CD4-positive, alpha-beta T cell (primary cell): Measurements from ENCODE around the gene RFPL3. TPM values are rescaled to one million over a fixed set of nuclear protein-coding genes. Genes with fewer than 3 reads are reported as not detected.

ENCODE experiments used
- ATAC-seq: fragments of 200-7000 bp; cut with Tn5 transposase; one replicate; pipeline ENCODE4 v1.10.0; 2022; ENCODE audit warnings: mild to moderate bottlenecking; ENCODE audit not compliant: poor library complexity
- CTCF ChIA-PET: fragments of 350-600 bp; sonication (Branson Sonifier 250); formaldehyde crosslinking; loops from one replicate; lab custom pipeline; 2021; ENCODE audit warnings: antibody characterized with exemption, inconsistent platforms; lab: Charles Lee
- POLR2A ChIA-PET: fragments of 350-600 bp; sonication (Branson Sonifier 250); formaldehyde crosslinking; loops from one replicate; lab custom pipeline; 2021; ENCODE audit warnings: antibody characterized with exemption, inconsistent platforms; lab: Charles Lee
- DNase-seq, 14 experiments: peaks; one replicate each; pipeline ENCODE4 v3.0.0-alpha.2; 2013 to 2020; ENCODE audit warnings: mixed read lengths in 2 of 14
- H3K27ac ChIP-seq, 2 donors: one replicate each; pipeline versions ENCODE4 v1.5.1 to v1.7.0; 2013; ENCODE audit warnings: low read length in 2 of 2, low read depth in 1 of 2, mild to moderate bottlenecking in 1 of 2
- H3K27me3 ChIP-seq, 2 experiments: 1 replicate in 1 of 2; 2 replicates in 1 of 2; pipeline versions ENCODE4 v1.6.1 to v1.7.0; 2013; ENCODE audit warnings: low read length in 2 of 2, control low read depth in 1 of 2, mild to moderate bottlenecking in 1 of 2, moderate library complexity in 1 of 2; ENCODE audit not compliant: insufficient read depth in 2 of 2, control insufficient read depth in 1 of 2
- H3K36me3 ChIP-seq: one replicate; pipeline ENCODE4 v1.6.1; 2013; ENCODE audit warnings: low read length, control low read depth; ENCODE audit not compliant: insufficient read depth
- H3K4me1 ChIP-seq: one replicate; pipeline ENCODE4 v1.6.1; 2013; ENCODE audit warnings: low read length, control low read depth; ENCODE audit not compliant: insufficient read depth
- H3K4me3 ChIP-seq: one replicate; pipeline ENCODE4 v1.5.1; 2013; ENCODE audit warnings: mild to moderate bottlenecking, low read length, moderate library complexity
- H3K9me3 ChIP-seq, 2 experiments: 1 replicate in 1 of 2; 2 replicates in 1 of 2; pipeline versions ENCODE4 v1.6.1 to v1.7.0; 2013; ENCODE audit warnings: low read length in 2 of 2, mild to moderate bottlenecking in 2 of 2, control low read depth in 1 of 2, moderate library complexity in 1 of 2; ENCODE audit not compliant: control insufficient read depth in 1 of 2, insufficient read depth in 1 of 2
- H3K27ac Mint-ChIP-seq: one replicate; pipeline ENCODE4 v1.8.0; 2020; ENCODE audit warnings: mixed read lengths
- H3K27me3 Mint-ChIP-seq: one replicate; pipeline ENCODE4 v1.8.0; 2021; ENCODE audit warnings: mixed read lengths
- H3K36me3 Mint-ChIP-seq: one replicate; pipeline ENCODE4 v1.8.0; 2021; ENCODE audit warnings: low read depth, mixed read lengths
- H3K4me1 Mint-ChIP-seq: one replicate; pipeline ENCODE4 v1.8.0; 2021; ENCODE audit warnings: low read depth, mixed read lengths
- H3K4me3 Mint-ChIP-seq: one replicate; pipeline ENCODE4 v1.8.0; 2020; ENCODE audit warnings: mild to moderate bottlenecking, mixed read lengths
- H3K9me3 Mint-ChIP-seq: one replicate; pipeline ENCODE4 v1.8.0; 2020; ENCODE audit warnings: mixed read lengths
- intact Hi-C, 2 experiments: fragments of 100-400 bp; cut with DNase I in 1 of 2; cut with micrococcal nuclease in 1 of 2; formaldehyde crosslinking; loops; one replicate each; pipeline versions ENCODE4 v1.15.1 to v1.9.0; 2023 to 2025; cut with DNase I, micrococcal nuclease
- total RNA-seq, 174 experiments: library from RNA in 2 of 174; stranded (reverse) in 2 of 174; gene quantifications; one replicate each; pipeline ENCODE4 v1.2.3 and lab custom pipeline; 2021 to 2026
- TF ChIP-seq, protein P1 (sequence below): fragments of 200-600 bp; IDR thresholded peaks from one replicate; pipeline ENCODE4 v1.8.0; 2022; ENCODE audit warnings: antibody characterized with exemption, mild to moderate bottlenecking

RFPL3 gene
- total RNA-seq, 2 experiments from 2014 or later, result not detected

DNA sequence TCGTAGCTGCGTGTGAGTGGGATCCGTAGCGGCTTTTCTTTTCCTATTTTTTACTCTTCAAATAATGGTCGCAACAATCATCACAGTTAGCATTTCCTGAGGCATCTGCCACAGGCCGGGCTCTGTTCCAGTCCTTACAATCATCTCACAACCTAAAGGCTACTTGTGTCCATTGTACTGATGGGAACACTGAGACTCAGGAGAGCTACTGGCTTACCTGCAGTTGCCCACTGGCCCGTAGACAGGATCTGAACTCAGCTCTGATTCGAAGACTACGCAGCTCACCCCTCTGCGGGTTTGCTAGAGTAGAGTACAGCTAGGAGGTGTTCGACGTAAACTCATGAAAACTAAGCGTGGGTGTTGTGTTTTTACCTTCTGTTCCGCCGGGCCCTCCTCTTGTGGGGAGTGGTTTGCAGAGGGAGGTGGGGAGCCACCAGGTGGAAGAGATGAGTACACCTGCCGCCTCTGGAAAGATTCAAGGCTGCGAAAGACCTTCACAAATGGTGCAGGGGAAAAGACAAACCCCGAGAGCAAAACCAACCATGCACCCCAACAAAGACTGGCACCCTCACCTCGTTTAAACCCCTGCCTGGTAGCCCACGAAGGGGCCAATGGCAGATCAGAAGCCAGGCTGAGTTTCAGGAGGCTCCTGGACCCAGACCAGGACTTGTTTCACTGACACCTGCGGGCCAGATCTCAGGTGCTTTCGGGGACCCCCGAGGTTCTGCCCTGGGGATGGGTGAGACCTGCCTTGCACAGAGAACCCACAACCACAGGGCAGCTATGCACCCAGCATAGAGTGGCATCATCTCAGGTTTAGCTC is 18.3 kb upstream of the RFPL3 start:
- CTCF ChIA-PET, result interaction anchor here (0.6 kb wide), 1 partner anchor 52 kb away, joined by 3 read pairs; no protein-coding TSS in a partner anchor
- TF ChIP-seq, protein P1, sequence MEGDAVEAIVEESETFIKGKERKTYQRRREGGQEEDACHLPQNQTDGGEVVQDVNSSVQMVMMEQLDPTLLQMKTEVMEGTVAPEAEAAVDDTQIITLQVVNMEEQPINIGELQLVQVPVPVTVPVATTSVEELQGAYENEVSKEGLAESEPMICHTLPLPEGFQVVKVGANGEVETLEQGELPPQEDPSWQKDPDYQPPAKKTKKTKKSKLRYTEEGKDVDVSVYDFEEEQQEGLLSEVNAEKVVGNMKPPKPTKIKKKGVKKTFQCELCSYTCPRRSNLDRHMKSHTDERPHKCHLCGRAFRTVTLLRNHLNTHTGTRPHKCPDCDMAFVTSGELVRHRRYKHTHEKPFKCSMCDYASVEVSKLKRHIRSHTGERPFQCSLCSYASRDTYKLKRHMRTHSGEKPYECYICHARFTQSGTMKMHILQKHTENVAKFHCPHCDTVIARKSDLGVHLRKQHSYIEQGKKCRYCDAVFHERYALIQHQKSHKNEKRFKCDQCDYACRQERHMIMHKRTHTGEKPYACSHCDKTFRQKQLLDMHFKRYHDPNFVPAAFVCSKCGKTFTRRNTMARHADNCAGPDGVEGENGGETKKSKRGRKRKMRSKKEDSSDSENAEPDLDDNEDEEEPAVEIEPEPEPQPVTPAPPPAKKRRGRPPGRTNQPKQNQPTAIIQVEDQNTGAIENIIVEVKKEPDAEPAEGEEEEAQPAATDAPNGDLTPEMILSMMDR, result no peak
- Histone ChIP-seq H3K4me1 (no peaks in the 10 kb centered on the region), H3K36me3 (no peaks in the 10 kb centered on the region), H3K4me3 (no peak overlapping the region), H3K27ac (no peak overlapping the region), H3K9me3 (peaks cover 0 to 9% of the 10 kb centered on the region in 2 experiments), H3K27me3 (peaks cover 4 to 11% of the 10 kb centered on the region in 2 experiments)
- no peaks in the 10 kb centered on the region for H3K9me3 Mint-ChIP-seq
- H3K27me3 Mint-ChIP-seq, result peaks cover 65% of the 10 kb centered on the region
- no peaks in the 10 kb centered on the region for H3K36me3 Mint-ChIP-seq
- H3K4me1 Mint-ChIP-seq, result no peaks in the 10 kb centered on the region
- intact Hi-C loops, result no loop called here
- H3K27ac Mint-ChIP-seq, result no peak overlapping the region
- DNase-seq (no peak), ATAC-seq (no peak)
- POLR2A ChIA-PET, result no interaction called here
- H3K4me3 Mint-ChIP-seq, result no peak overlapping the region

DNA sequence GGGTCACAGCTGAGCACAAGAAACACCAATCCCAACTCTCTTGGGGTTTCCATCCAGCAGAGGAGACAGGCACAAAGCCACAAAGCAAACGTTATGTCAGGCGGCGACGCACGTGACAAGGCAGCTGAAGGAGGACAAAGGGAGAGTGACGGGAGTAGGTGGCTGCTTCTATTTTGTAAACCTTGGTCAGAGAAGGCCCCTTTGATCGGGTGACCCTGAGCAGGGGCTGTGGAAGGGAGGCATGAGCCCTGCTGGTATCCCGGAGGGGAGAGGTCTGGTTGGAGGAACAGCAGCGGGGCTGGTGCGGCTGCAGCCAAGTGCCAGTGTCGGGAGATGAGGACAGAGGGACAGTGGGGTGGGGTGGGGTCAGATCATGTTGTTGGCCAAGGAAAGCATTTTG is 17.3 kb upstream of the RFPL3 start:
- Mint-ChIP-seq H3K27ac (no peak overlapping the region), H3K9me3 (no peaks in the 10 kb centered on the region), H3K4me1 (no peaks in the 10 kb centered on the region), H3K4me3 (no peak overlapping the region), H3K27me3 (peaks cover 64% of the 10 kb centered on the region), H3K36me3 (no peaks in the 10 kb centered on the region)
- ChIA-PET POLR2A (no interaction called here), CTCF (no interaction called here)
- TF ChIP-seq, protein P1, result no peak
- Histone ChIP-seq H3K27me3 (peaks cover 7 to 10% of the 10 kb centered on the region in 2 experiments), H3K4me1 (no peaks in the 10 kb centered on the region), H3K27ac (no peak overlapping the region), H3K9me3 (peaks cover 0 to 2% of the 10 kb centered on the region in 2 experiments), H3K4me3 (no peak overlapping the region), H3K36me3 (no peaks in the 10 kb centered on the region)
- ATAC-seq (no peak), DNase-seq (no peak)
- intact Hi-C loops, result no loop called here

DNA sequence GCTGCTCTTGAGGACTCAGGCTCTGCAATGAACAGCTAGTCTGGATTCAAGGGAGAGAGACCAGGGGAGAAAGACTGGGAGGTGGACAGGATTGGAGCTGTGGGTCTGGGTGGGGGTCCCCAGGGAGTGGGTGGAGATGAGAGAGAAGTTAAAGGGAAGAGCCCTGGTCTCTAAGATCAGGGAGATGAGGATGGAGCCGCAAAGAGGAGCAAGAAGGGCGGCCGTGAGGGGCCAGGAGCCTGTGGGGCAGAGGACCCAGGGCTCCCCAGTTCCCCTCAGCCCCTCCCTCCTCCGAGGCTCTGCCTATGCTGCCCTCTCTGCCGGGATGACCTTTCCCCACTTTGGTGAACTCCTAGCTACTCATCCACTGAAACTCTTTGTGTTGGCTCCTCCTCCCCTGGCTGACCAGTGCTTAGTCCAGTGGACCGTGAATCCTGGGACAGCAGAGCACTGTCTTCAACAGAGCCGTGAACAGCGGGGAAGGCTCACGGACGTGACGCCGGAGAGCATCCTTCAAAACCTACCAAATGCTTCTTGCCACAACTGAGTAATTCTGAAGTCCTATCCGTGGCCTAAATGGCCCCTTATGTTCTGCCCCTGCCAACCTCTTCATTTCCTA is 16.4 kb upstream of the RFPL3 start:
- Mint-ChIP-seq H3K27ac (no peak overlapping the region), H3K9me3 (no peaks in the 10 kb centered on the region), H3K4me3 (no peak overlapping the region), H3K36me3 (no peaks in the 10 kb centered on the region), H3K4me1 (no peaks in the 10 kb centered on the region), H3K27me3 (peaks cover 71% of the 10 kb centered on the region)
- no peaks in the 10 kb centered on the region for H3K9me3 ChIP-seq
- ChIA-PET POLR2A (no interaction called here), CTCF (no interaction called here)
- no peaks in the 10 kb centered on the region for H3K4me1 ChIP-seq
- no peaks in the 10 kb centered on the region for H3K36me3 ChIP-seq
- no peak overlapping the region for H3K4me3 ChIP-seq
- TF ChIP-seq, protein P1, result no peak
- H3K27ac ChIP-seq, result no peak overlapping the region
- peaks cover 10% of the 10 kb centered on the region in 2 experiments for H3K27me3 ChIP-seq
- DNase-seq (no peak), ATAC-seq (no peak)
- intact Hi-C loops, result no loop called here
